Measurements from ENCODE around the gene DNAH17.

Gene DNAH17

GRCh38 chr17:78384479-78385175 is 192.6 kb downstream of the DNAH17 start:
- Histone ChIP-seq H3K9me3 (ENCODE audit: control insufficient read depth, insufficient read depth, low read length) (no peaks in the 10 kb centered on the region), H3K4me3 (ENCODE audit: low read depth, low read length) (no peak overlapping the region), H3K27ac (ENCODE audit: low read depth, low read length) (peak overlapping the region; percentile 73), H3K9ac (ENCODE audit: low read depth, low read length) (no peak overlapping the region), H3K27me3 (ENCODE audit: control insufficient read depth, insufficient read depth, low read length) (no peaks in the 10 kb centered on the region), H3K36me3 (ENCODE audit: control insufficient read depth, insufficient read depth, low read length) (no peaks in the 10 kb centered on the region), H3K4me1 (ENCODE audit: control insufficient read depth, insufficient read depth, low read length) (peaks cover 51% of the 10 kb centered on the region)

GRCh38 chr17:78383725-78384471 is 193.3 kb downstream of the DNAH17 start:
- Histone ChIP-seq H3K4me1 (ENCODE audit: control insufficient read depth, insufficient read depth, low read length) (peaks cover 51% of the 10 kb centered on the region), H3K27ac (ENCODE audit: low read depth, low read length) (peak overlapping the region; percentile 73), H3K4me3 (ENCODE audit: low read depth, low read length) (no peak overlapping the region), H3K9ac (ENCODE audit: low read depth, low read length) (no peak overlapping the region), H3K36me3 (ENCODE audit: control insufficient read depth, insufficient read depth, low read length) (no peaks in the 10 kb centered on the region), H3K27me3 (ENCODE audit: control insufficient read depth, insufficient read depth, low read length) (no peaks in the 10 kb centered on the region), H3K9me3 (ENCODE audit: control insufficient read depth, insufficient read depth, low read length) (no peaks in the 10 kb centered on the region)

GRCh38 chr17:78381601-78382232 is 195.5 kb downstream of the DNAH17 start:
- H3K27me3 ChIP-seq (ENCODE audit: control insufficient read depth, insufficient read depth, low read length): no peaks in the 10 kb centered on the region
- no peak overlapping the region for H3K9ac ChIP-seq (ENCODE audit: low read depth, low read length)
- peak overlapping the region; percentile 32; the same call in 1 of the 2 replicates for H3K4me3 ChIP-seq (ENCODE audit: low read depth, low read length)
- peaks cover 50% of the 10 kb centered on the region for H3K4me1 ChIP-seq (ENCODE audit: control insufficient read depth, insufficient read depth, low read length)
- no peaks in the 10 kb centered on the region for H3K36me3 ChIP-seq (ENCODE audit: control insufficient read depth, insufficient read depth, low read length)
- peak overlapping the region; percentile 81 for H3K27ac ChIP-seq (ENCODE audit: low read depth, low read length)
- H3K9me3 ChIP-seq (ENCODE audit: control insufficient read depth, insufficient read depth, low read length): no peaks in the 10 kb centered on the region

GRCh38 chr17:78380370-78380769 is 196.8 kb downstream of the DNAH17 start:
- no peaks in the 10 kb centered on the region for H3K27me3 ChIP-seq (ENCODE audit: control insufficient read depth, insufficient read depth, low read length)
- H3K27ac ChIP-seq (ENCODE audit: low read depth, low read length): no peak overlapping the region
- H3K4me3 ChIP-seq (ENCODE audit: low read depth, low read length): no peak overlapping the region
- no peaks in the 10 kb centered on the region for H3K9me3 ChIP-seq (ENCODE audit: control insufficient read depth, insufficient read depth, low read length)
- peaks cover 47% of the 10 kb centered on the region for H3K4me1 ChIP-seq (ENCODE audit: control insufficient read depth, insufficient read depth, low read length)
- H3K9ac ChIP-seq (ENCODE audit: low read depth, low read length): no peak overlapping the region
- no peaks in the 10 kb centered on the region for H3K36me3 ChIP-seq (ENCODE audit: control insufficient read depth, insufficient read depth, low read length)

GRCh38 chr17:78379131-78379491 is 198.1 kb downstream of the DNAH17 start:
- Histone ChIP-seq H3K36me3 (ENCODE audit: control insufficient read depth, insufficient read depth, low read length) (no peaks in the 10 kb centered on the region), H3K9ac (ENCODE audit: low read depth, low read length) (peak overlapping the region; percentile 82), H3K4me3 (ENCODE audit: low read depth, low read length) (peak overlapping the region; percentile 77), H3K27ac (ENCODE audit: low read depth, low read length) (peak overlapping the region; percentile 86), H3K9me3 (ENCODE audit: control insufficient read depth, insufficient read depth, low read length) (no peaks in the 10 kb centered on the region), H3K4me1 (ENCODE audit: control insufficient read depth, insufficient read depth, low read length) (peaks cover 52% of the 10 kb centered on the region), H3K27me3 (ENCODE audit: control insufficient read depth, insufficient read depth, low read length) (no peaks in the 10 kb centered on the region)

- Histone ChIP-seq H3K4me1 (ENCODE audit: control insufficient read depth, insufficient read depth, low read length) (peaks cover 52% of the 10 kb centered on the region), H3K9me3 (ENCODE audit: control insufficient read depth, insufficient read depth, low read length) (no peaks in the 10 kb centered on the region), H3K9ac (ENCODE audit: low read depth, low read length) (peak within 1 kb of the TSS; percentile 82), H3K27ac (ENCODE audit: low read depth, low read length) (peak within 1 kb of the TSS; percentile 86), H3K36me3 (ENCODE audit: control insufficient read depth, insufficient read depth, low read length) (no peaks in the 10 kb centered on the region), H3K4me3 (ENCODE audit: low read depth, low read length) (peak within 1 kb of the TSS; percentile 77), H3K27me3 (ENCODE audit: control insufficient read depth, insufficient read depth, low read length) (no peaks in the 10 kb centered on the region)
These were observed 198.7 kb downstream of the DNAH17 start, which contains the start of gene PGS1 for GRCh38 chr17:78378225-78379130. Gene PGS1, plus strand, starts transcription at chr17:78378649. Its CDS starts 17 bp downstream, at chr17:78378666.

- Histone ChIP-seq H3K9me3 (ENCODE audit: control insufficient read depth, insufficient read depth, low read length) (no peaks in the 10 kb centered on the region), H3K36me3 (ENCODE audit: control insufficient read depth, insufficient read depth, low read length) (no peaks in the 10 kb centered on the region), H3K4me1 (ENCODE audit: control insufficient read depth, insufficient read depth, low read length) (peaks cover 56% of the 10 kb centered on the region), H3K4me3 (ENCODE audit: low read depth, low read length) (peak overlapping the region; percentile 77), H3K27me3 (ENCODE audit: control insufficient read depth, insufficient read depth, low read length) (no peaks in the 10 kb centered on the region), H3K9ac (ENCODE audit: low read depth, low read length) (peak overlapping the region; percentile 82; the same call in 1 of the 2 replicates), H3K27ac (ENCODE audit: low read depth, low read length) (peak overlapping the region; percentile 86)
These were observed 199.4 kb downstream of the DNAH17 start for GRCh38 chr17:78377858-78378224.

- Histone ChIP-seq H3K9ac (ENCODE audit: low read depth, low read length) (no peak overlapping the region), H3K4me3 (ENCODE audit: low read depth, low read length) (no peak overlapping the region), H3K36me3 (ENCODE audit: control insufficient read depth, insufficient read depth, low read length) (no peaks in the 10 kb centered on the region), H3K27ac (ENCODE audit: low read depth, low read length) (peak overlapping the region; percentile 99), H3K4me1 (ENCODE audit: control insufficient read depth, insufficient read depth, low read length) (peaks cover 52% of the 10 kb centered on the region), H3K9me3 (ENCODE audit: control insufficient read depth, insufficient read depth, low read length) (no peaks in the 10 kb centered on the region), H3K27me3 (ENCODE audit: control insufficient read depth, insufficient read depth, low read length) (no peaks in the 10 kb centered on the region)
These were observed 201.0 kb downstream of the DNAH17 start for GRCh38 chr17:78376161-78376560.

GRCh38 chr17:78375401-78376151 is 201.6 kb downstream of the DNAH17 start:
- H3K4me3 ChIP-seq (ENCODE audit: low read depth, low read length): no peak overlapping the region
- no peaks in the 10 kb centered on the region for H3K9me3 ChIP-seq (ENCODE audit: control insufficient read depth, insufficient read depth, low read length)
- no peaks in the 10 kb centered on the region for H3K27me3 ChIP-seq (ENCODE audit: control insufficient read depth, insufficient read depth, low read length)
- peak overlapping the region; percentile 58 for H3K9ac ChIP-seq (ENCODE audit: low read depth, low read length)
- H3K4me1 ChIP-seq (ENCODE audit: control insufficient read depth, insufficient read depth, low read length): peaks cover 48% of the 10 kb centered on the region
- peak overlapping the region; percentile 99 for H3K27ac ChIP-seq (ENCODE audit: low read depth, low read length)
- H3K36me3 ChIP-seq (ENCODE audit: control insufficient read depth, insufficient read depth, low read length): no peaks in the 10 kb centered on the region
